GM12873 (cell line): Measurements from ENCODE around the gene ZCCHC7.

Experiments
- TF ChIP-seq, protein P1 (sequence below): IDR thresholded peaks from 2 replicates; pipeline ENCODE4 v1.5.1; 2012; ENCODE audit warnings: low read depth, mild to moderate bottlenecking, moderate library complexity, low read length, control low read depth; ENCODE audit not compliant: insufficient read depth; ENCODE audit errors: missing control alignments

Gene ZCCHC7

DNA sequence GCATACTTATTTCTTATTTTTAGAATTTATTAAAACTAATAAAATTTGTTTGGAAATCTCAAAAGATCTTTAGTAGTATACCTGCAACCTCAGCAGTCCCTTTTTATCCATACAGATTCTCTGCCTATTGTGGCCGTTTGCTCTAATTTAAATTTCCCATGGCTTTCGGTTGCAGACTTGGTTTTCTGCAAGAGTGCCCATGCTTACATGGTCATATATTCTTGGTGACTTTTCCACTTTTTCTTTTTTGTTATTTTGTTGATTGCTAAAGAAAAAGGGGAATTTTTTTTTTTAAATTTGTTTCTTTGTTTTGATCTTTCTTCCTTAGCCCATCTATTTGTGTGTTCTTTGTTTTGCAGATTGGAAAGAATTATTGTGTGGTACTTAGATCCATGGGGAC is 20.6 kb downstream of the ZCCHC7 start:
- TF ChIP-seq, protein P1, sequence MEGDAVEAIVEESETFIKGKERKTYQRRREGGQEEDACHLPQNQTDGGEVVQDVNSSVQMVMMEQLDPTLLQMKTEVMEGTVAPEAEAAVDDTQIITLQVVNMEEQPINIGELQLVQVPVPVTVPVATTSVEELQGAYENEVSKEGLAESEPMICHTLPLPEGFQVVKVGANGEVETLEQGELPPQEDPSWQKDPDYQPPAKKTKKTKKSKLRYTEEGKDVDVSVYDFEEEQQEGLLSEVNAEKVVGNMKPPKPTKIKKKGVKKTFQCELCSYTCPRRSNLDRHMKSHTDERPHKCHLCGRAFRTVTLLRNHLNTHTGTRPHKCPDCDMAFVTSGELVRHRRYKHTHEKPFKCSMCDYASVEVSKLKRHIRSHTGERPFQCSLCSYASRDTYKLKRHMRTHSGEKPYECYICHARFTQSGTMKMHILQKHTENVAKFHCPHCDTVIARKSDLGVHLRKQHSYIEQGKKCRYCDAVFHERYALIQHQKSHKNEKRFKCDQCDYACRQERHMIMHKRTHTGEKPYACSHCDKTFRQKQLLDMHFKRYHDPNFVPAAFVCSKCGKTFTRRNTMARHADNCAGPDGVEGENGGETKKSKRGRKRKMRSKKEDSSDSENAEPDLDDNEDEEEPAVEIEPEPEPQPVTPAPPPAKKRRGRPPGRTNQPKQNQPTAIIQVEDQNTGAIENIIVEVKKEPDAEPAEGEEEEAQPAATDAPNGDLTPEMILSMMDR: no peak

DNA sequence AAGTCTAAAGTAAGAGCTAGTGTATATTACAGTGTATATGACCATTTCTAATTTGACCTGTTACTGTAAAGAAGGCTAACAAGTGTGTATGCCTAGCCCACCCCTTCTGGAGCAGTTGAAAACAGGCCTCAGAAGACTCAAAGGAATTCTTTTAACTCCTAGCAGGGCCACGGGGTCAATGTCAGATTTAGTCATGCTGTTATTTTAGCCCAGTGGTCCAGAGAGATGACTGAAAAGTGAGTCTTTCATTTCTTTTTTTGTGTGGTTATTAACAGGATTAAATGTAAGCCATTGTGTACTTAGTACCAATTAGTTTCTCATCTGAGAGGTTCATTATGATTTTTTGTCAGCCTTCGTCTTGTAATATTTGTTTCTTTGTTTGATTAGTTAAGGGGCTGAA is 24.4 kb downstream of the ZCCHC7 start:
- TF ChIP-seq, protein P1: no peak

DNA sequence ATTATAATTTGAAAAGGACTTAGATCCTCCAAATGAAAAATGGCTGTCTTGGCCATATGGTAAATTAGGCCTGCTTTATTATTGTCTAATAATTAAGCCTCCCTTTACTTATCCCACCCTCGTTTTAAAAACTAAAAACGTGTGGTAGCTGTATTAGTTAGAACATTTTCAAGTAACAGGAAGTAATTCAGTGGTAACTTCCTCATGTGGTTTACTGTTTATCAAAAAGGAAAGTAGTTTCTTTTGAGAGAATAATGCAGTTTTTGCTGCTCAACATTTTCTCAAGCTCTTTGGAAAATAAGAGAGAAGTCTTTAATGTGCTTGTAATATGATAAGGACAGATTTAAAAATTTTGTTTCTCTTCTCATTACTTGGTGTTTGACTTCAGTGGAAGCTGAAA is 26.0 kb downstream of the ZCCHC7 start:
- TF ChIP-seq, protein P1: no peak

DNA sequence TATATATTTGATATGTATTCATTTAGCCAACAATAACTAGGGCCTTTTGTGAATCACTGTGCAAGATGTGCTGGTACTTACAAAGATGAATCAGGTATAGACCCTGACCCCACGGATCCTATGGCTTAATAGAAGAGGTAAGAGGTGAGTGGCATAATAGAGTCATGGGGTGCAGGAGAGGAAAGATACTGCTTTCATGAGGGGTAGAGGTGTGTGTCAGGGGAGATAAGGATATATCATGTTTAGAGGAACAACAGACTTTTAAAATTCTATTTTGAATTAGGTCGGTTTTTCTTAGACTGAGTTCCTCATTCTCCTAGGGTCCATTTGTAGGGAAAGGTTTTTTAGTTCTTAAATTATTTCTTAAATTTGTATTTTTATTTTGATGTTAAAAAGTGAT is 27.8 kb downstream of the ZCCHC7 start:
- TF ChIP-seq, protein P1: no peak

DNA sequence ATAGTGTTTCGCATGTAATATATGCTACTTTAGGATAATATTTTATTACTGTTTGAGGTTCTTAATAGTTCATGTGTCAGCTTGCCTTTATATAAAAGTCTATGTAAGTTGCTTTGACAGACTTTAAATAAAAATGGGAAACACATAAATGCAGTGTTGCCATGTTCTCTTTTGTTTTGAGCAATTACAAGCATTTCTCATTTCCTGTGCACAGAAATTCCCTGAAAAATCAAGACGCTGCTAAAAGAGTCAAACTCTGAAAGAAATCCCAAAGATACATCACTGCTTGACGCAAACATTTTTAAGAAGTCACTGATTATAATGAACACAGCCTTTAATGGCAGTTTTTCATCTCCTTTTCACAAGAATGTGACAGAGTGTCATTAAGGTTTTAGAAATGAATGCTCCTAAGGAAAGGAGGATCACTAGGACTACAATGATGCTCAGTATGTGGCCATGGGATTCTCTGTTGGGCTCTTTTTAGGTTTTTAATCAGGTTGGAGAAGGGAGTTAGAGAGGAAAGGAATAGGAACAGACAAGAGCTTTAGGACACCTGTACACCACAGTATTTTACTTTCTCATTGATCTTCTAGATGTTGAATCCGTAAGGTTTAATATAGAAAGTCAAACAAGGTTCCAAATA is 29.4 kb downstream of the ZCCHC7 start:
- TF ChIP-seq, protein P1: no peak

DNA sequence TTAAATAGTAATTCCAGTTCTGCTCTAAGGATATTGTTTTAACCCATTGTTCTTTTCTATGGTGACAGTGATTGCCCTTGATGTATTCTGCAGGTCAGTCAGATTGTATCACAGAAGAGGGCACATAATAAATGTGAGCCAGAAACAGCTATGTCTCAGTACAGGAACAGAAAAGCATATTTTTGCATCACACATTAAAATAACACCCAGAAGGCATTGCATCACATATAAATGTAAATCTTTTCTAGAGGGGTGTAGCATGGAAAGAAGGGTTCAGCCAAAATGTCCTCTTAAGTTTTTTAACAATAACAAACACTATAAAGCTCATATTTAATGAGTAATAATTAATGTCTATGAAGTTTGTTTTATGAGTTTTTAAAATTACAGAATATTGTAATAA is 30.0 kb downstream of the ZCCHC7 start:
- TF ChIP-seq, protein P1: no peak

DNA sequence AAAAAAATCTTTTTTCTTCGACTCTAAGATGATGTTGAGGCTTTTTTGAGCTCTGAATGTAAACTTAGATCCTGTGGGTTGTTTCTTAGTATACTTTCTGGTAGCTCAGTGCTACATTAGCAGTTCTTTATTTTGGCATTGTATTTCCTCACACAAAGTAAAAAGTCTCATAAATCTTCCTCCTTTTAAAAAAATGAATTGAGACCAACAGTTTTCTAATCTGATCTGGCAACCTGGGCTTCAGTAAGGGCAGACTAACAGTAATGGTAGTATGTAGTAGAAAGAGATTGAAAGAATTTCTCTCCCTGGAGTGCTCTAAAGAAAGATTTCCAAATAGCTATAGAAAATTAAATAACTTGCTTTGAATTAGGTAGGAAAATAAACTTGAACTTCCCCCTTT is 31.4 kb downstream of the ZCCHC7 start:
- TF ChIP-seq, protein P1: no peak
